HepG2 (cell line): ENCODE measurements around the gene DNAL4. TPM values are rescaled to one million over a fixed set of nuclear protein-coding genes. Genes with fewer than 3 reads are reported as not detected.
A peak's percentile ranks its signal among the peaks of the same experiment; 100 is the strongest.

Experiments
- ASH2L ChIP-seq: fragments of 300-600, 200-600 bp; sonication (generic); IDR thresholded peaks from 2 replicates; pipeline ENCODE4 v1.7.0; 2017; ENCODE audit warnings: low read depth, mild to moderate bottlenecking, moderate library complexity, mixed read lengths, low read length; ENCODE audit not compliant: insufficient read length
- NFE2 ChIP-seq: sonication (generic); formaldehyde crosslinking; IDR thresholded peaks from 2 replicates; pipeline ENCODE4 v1.4.0; 2020; ENCODE audit warnings: missing genetic modification reagents
- PITX1 ChIP-seq: sonication (generic); formaldehyde crosslinking; IDR thresholded peaks from 2 replicates; pipeline ENCODE4 v1.5.1; 2020; ENCODE audit warnings: mild to moderate bottlenecking, missing genetic modification reagents
- SMARCC2 ChIP-seq: fragments of 450-650 bp; IDR thresholded peaks from 2 replicates; pipeline ENCODE4 v1.6.1; 2017; ENCODE audit warnings: antibody characterized with exemption, mild to moderate bottlenecking
- SNAPC4 ChIP-seq: sonication (generic); formaldehyde crosslinking; IDR thresholded peaks from 2 replicates; pipeline ENCODE4 v1.4.0; 2020; ENCODE audit warnings: mild to moderate bottlenecking, missing genetic modification reagents
- ZBTB7B ChIP-seq: sonication (generic); formaldehyde crosslinking; IDR thresholded peaks from 2 replicates; pipeline ENCODE4 v1.4.0; 2020; ENCODE audit warnings: missing genetic modification reagents
- ZNF138 ChIP-seq: sonication (generic); formaldehyde crosslinking; IDR thresholded peaks from 2 replicates; pipeline ENCODE4 v1.5.0; 2020; ENCODE audit warnings: mild to moderate bottlenecking, low read depth, missing genetic modification reagents
- ZNF253 ChIP-seq: sonication (generic); formaldehyde crosslinking; IDR thresholded peaks from 2 replicates; pipeline ENCODE4 v1.8.0; 2022; ENCODE audit warnings: mild to moderate bottlenecking, missing genetic modification reagents, borderline replicate concordance
- ZNF263 ChIP-seq: sonication (generic); formaldehyde crosslinking; IDR thresholded peaks from 2 replicates; pipeline ENCODE4 v1.4.0; 2020; ENCODE audit warnings: missing genetic modification reagents
- ZNF329 ChIP-seq: sonication (generic); formaldehyde crosslinking; IDR thresholded peaks from 2 replicates; pipeline ENCODE4 v1.9.0; 2021; ENCODE audit warnings: low read depth, mild to moderate bottlenecking, missing genetic modification reagents
- ZNF432 ChIP-seq: sonication (generic); formaldehyde crosslinking; IDR thresholded peaks from 2 replicates; pipeline ENCODE4 v1.5.0; 2020; ENCODE audit warnings: missing genetic modification reagents, mild to moderate bottlenecking, borderline replicate concordance
- ZNF616 ChIP-seq: sonication (generic); formaldehyde crosslinking; IDR thresholded peaks from 2 replicates; pipeline ENCODE4 v1.5.0; 2020; ENCODE audit warnings: low read depth, mild to moderate bottlenecking, missing genetic modification reagents
- ZNF75D ChIP-seq: sonication (generic); formaldehyde crosslinking; IDR thresholded peaks from 2 replicates; pipeline ENCODE4 v1.8.1; 2023; ENCODE audit warnings: missing genetic modification reagents, mild to moderate bottlenecking, borderline replicate concordance
- ZNF761 ChIP-seq: sonication (generic); formaldehyde crosslinking; conservative IDR thresholded peaks from 2 replicates; pipeline ENCODE4 v1.4.0; 2020; ENCODE audit warnings: mild to moderate bottlenecking, missing genetic modification reagents
- ZNF850 ChIP-seq: sonication (generic); formaldehyde crosslinking; conservative IDR thresholded peaks from 2 replicates; pipeline ENCODE4 v1.9.0; 2021; ENCODE audit warnings: mild to moderate bottlenecking, missing genetic modification reagents
- ZSCAN25 ChIP-seq: sonication (generic); formaldehyde crosslinking; IDR thresholded peaks from 2 replicates; pipeline ENCODE4 v1.8.0; 2022; ENCODE audit warnings: mild to moderate bottlenecking, missing genetic modification reagents
- polyA plus RNA-seq, 8 experiments: library from polyadenylated mRNA; depleted of rRNA in 3 of 8; stranded (reverse) in 7 of 8; unstranded in 1 of 8; fragments of >200 nt; fragmentation: Illumina TruSeq in 4 of 8; extraction: Trizol in 4 of 8; gene quantifications; 2 replicates each; pipeline versions ENCODE4 v1.2.1 to v1.2.3, GENCODE V29; 2011 to 2016; ENCODE audit warnings: low read depth in 4 of 8, missing spikeins in 1 of 8, mixed read lengths in 1 of 8; ENCODE audit not compliant: insufficient read depth in 1 of 8
- total RNA-seq, 5 experiments: library from RNA; depleted of rRNA; stranded (reverse); fragments of >200 nt; fragmentation: Illumina TruSeq; extraction: Trizol; gene quantifications; 2 replicates each; pipeline ENCODE4 v1.2.3, GENCODE V29; 2016; ENCODE audit warnings: low read depth in 1 of 5
- TF ChIP-seq, protein P1 (sequence below): sonication (generic); formaldehyde crosslinking; IDR thresholded peaks from 2 replicates; pipeline ENCODE4 v1.5.1; 2020; ENCODE audit warnings: mild to moderate bottlenecking, missing genetic modification reagents, borderline replicate concordance
- TF ChIP-seq, protein P2 (sequence below): sonication (generic); formaldehyde crosslinking; conservative IDR thresholded peaks from 2 replicates; pipeline ENCODE4 v1.5.0; 2020; ENCODE audit warnings: missing genetic modification reagents

DNAL4 gene
- total and polyA plus RNA-seq, 2 of the 13 experiments (the other 11 are each of a cell fraction or from before 2014, with no cell fraction given): 8.0 to 10.7 TPM

DNA sequence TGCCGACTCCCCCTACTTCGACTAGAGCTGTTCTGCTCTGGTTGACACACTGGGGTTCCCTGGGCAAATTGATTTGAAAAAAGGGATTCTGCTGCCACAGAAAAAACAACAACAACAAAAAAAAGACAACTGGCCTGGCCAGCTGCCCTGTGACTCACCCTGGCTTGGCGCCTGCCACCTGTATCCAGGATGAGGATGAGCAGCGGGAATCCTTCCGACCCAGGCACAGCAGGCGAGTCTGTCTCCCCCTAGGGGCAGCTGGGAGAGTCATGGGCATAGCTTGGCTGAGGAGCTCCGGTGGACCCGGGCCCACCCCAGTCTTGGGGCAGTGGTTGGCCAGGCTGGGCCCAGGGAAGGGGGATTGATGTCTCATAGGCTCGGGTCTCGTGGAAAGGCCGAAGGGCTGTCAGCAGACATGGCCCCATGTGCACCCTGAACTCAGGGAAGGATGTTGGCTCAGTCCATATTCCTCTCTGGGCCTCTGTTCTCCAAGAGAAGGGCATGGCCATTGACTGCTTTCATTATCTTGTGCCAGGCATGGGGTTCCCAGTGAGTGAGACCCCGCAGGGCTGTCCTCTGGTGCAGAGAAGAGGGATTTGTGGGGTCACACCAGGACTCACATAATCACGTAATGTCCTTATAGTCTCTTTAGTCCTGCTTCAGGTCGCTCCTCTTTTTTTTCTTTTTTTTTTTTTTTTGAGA is 27.7 kb downstream of the DNAL4 start (continued):
- TF ChIP-seq, protein P1, sequence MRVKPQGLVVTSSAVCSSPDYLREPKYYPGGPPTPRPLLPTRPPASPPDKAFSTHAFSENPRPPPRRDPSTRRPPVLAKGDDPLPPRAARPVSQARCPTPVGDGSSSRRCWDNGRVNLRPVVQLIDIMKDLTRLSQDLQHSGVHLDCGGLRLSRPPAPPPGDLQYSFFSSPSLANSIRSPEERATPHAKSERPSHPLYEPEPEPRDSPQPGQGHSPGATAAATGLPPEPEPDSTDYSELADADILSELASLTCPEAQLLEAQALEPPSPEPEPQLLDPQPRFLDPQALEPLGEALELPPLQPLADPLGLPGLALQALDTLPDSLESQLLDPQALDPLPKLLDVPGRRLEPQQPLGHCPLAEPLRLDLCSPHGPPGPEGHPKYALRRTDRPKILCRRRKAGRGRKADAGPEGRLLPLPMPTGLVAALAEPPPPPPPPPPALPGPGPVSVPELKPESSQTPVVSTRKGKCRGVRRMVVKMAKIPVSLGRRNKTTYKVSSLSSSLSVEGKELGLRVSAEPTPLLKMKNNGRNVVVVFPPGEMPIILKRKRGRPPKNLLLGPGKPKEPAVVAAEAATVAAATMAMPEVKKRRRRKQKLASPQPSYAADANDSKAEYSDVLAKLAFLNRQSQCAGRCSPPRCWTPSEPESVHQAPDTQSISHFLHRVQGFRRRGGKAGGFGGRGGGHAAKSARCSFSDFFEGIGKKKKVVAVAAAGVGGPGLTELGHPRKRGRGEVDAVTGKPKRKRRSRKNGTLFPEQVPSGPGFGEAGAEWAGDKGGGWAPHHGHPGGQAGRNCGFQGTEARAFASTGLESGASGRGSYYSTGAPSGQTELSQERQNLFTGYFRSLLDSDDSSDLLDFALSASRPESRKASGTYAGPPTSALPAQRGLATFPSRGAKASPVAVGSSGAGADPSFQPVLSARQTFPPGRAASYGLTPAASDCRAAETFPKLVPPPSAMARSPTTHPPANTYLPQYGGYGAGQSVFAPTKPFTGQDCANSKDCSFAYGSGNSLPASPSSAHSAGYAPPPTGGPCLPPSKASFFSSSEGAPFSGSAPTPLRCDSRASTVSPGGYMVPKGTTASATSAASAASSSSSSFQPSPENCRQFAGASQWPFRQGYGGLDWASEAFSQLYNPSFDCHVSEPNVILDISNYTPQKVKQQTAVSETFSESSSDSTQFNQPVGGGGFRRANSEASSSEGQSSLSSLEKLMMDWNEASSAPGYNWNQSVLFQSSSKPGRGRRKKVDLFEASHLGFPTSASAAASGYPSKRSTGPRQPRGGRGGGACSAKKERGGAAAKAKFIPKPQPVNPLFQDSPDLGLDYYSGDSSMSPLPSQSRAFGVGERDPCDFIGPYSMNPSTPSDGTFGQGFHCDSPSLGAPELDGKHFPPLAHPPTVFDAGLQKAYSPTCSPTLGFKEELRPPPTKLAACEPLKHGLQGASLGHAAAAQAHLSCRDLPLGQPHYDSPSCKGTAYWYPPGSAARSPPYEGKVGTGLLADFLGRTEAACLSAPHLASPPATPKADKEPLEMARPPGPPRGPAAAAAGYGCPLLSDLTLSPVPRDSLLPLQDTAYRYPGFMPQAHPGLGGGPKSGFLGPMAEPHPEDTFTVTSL (CRISPR knock-in tag): no peak
- TF ChIP-seq ZNF329 (CRISPR knock-in tag): no peak
- no peak for TF ChIP-seq ZNF432 (CRISPR knock-in tag)
- peak; percentile 57; the same call in 1 of the 2 replicates for TF ChIP-seq ZBTB7B (CRISPR knock-in tag)
- TF ChIP-seq ZNF75D (CRISPR knock-in tag): no peak
- TF ChIP-seq SNAPC4: no peak
- no peak for TF ChIP-seq ZNF616 (CRISPR knock-in tag)
- TF ChIP-seq PITX1 (CRISPR knock-in tag): no peak
- TF ChIP-seq, protein P2, sequence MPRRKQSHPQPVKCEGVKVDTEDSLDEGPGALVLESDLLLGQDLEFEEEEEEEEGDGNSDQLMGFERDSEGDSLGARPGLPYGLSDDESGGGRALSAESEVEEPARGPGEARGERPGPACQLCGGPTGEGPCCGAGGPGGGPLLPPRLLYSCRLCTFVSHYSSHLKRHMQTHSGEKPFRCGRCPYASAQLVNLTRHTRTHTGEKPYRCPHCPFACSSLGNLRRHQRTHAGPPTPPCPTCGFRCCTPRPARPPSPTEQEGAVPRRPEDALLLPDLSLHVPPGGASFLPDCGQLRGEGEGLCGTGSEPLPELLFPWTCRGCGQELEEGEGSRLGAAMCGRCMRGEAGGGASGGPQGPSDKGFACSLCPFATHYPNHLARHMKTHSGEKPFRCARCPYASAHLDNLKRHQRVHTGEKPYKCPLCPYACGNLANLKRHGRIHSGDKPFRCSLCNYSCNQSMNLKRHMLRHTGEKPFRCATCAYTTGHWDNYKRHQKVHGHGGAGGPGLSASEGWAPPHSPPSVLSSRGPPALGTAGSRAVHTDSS (CRISPR knock-in tag): no peak
- peak; percentile 82 for TF ChIP-seq ZNF263
- TF ChIP-seq ZNF761 (CRISPR knock-in tag): no peak
- no peak for TF ChIP-seq ZNF138 (CRISPR knock-in tag)
- no peak for TF ChIP-seq ZSCAN25 (CRISPR knock-in tag)
- TF ChIP-seq ZNF850 (CRISPR knock-in tag): no peak
- TF ChIP-seq ASH2L: no peak
- no peak for TF ChIP-seq ZNF253 (CRISPR knock-in tag)
- TF ChIP-seq SMARCC2: no peak
- TF ChIP-seq NFE2 (CRISPR knock-in tag): no peak
